DMS 273 treated with DMSO at 0.1 percent for 48 hours (cell line): Measurements from ENCODE around the gene ATP6V1C2.

ENCODE experiments used
- DNase-seq: peaks from one replicate; lab custom pipeline; 2025; lab: John Stamatoyannopoulos, UW

The ATP6V1C2 gene

GRCh38 chr2:10733566-10733925 lies 12.1 kb downstream of the ATP6V1C2 start:
- no peak for DNase-seq

- no peak for DNase-seq
Measured at GRCh38 chr2:10733980-10734379, 12.6 kb downstream of the ATP6V1C2 start.

GRCh38 chr2:10738192-10738591 lies 16.8 kb downstream of the ATP6V1C2 start:
- DNase-seq, result no peak

DNA sequence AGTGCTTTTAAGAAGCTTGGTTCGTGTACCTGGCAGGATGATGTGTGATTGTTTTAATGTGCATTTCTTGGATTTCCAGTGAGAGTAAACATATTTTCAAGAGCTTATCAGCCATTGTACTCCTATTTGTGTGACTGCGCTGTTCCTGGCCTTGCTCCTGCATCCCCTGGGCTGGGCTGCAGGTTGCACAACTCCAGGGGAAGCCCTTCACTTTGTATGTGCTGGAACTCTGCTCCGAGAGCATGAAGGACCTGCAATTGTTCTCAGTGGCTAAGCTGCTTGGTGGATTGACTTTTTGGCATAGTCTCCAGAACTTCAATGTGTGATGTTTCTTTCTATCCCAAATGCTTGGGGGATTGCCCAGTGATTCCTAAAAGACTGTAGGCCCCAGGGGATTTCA lies 18.8 kb downstream of the ATP6V1C2 start:
- DNase-seq, result no peak

DNA sequence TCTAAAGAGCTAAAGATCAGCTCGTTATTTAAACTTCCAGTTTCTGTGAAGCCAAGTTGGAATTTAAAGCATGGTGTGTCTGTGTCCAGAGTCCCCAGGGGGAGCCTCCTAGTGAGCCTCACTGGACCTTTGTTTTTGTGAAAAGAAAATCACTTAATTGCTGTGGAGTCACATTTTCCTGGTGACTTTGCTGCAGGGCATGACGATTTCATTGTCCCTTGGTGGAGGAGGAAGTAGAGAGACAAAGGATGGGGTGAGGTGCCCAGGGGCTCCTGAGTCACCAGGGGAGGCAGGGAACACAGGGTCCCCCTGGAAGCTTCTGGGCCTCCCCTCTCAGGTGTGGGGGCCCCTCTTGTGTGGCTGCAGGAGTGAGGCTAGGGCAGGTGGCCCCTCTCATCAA lies 19.7 kb downstream of the ATP6V1C2 start:
- no peak for DNase-seq

DNA sequence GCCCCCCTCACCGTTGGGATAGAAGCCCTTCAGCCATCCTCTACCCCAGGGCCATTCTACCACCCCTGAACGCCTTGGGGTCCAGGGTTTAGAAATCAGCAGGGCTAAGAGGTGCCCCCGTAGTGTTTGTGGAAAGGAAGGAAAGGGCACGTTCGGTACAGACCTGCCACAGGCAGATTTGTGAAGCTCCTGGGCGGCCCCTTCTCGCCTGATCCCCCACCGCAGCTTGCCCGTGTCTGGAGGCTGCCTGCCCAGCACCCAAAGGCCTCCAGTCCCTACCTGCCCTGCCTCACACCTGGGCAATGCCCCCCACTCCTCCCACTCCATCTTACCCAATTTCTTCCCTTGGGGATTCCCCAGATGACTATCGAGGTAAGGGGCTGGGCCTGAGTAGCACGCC lies 21.2 kb downstream of the ATP6V1C2 start:
- no peak for DNase-seq

GRCh38 chr2:10750610-10751009 lies 29.2 kb downstream of the ATP6V1C2 start:
- no peak for DNase-seq

DNA sequence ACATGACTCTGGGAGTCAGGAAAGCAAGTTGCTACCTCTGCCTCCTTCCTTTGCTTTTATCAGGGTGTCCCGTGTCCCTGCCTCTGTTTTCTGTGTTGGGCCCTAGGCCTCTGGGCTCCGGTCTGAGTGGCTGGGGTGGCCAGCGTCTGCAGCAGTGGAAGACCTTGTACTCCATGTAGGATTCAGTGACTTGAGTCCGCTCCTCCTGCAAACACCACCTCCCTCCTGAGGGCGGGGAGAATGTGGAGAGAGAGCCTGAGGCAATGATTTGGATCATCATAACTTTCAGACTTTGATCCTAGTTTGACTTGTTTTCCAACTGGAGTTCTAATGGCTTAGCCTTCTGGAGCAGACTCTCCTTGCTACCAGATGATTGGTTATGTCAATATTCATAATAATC lies 30.8 kb downstream of the ATP6V1C2 start:
- DNase-seq, result no peak

DNA sequence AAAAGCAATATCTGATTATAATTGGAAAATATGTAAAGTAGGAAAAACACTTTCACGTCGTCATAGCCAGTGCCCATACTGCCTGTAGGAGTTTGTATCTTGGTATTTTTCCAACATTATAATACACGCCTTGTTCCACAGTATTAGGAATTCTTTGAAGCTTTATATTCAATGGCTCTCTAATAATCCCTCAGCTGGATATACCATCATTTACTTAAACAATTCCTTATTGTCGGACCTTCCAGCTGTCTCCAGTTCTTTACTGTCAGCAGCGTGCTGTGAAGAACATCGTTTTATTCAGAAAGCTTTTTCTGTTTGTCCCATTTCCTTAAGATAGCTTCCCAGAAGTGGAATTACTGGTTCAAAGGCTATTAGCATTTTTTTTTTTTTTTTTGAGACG lies 31.7 kb downstream of the ATP6V1C2 start:
- DNase-seq, result no peak

- no peak for DNase-seq
Measured at GRCh38 chr2:10753876-10754275, 32.4 kb downstream of the ATP6V1C2 start.

DNA sequence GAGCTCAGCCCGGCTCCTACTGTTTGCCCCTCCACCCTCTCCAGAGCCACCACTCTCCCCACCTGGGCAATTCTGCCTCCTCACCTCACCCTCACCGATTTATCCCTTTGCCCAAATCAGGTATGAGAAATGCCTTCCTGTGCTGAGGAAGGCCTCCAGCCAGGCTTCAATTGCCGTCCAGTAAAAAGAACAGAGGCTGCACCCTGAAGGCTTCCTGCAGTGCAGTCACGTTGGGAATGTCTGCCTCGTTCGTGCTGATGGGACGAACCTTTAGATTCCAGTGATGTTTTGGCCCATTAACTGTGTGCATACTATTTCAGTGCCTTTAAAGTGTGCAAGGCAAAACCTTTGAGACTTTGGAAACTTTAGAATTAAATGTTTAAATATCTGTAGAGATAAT lies 34.2 kb downstream of the ATP6V1C2 start:
- no peak for DNase-seq

DNA sequence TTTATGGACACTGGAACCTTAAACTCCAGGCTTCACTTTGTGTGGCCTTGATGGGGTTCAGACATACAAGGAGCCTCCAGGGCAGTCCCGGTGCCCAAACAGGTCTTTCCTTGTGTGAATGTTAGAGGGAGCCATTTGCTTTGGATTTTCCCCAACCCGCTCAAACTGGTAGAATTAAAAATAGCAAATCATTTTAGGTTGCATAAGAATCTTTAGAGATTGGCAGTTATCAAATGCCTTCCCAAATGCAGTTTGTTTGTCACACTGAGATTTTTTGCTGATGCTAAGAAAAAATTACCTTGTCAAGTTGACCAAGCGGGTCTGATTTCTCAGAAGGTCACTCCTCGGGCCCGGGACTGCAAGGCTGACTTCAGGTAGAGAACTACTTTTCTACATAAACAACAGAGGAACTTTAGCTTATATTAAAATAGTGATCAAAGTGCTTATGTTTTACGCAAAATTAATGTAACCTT lies 36.4 kb downstream of the ATP6V1C2 start:
- DNase-seq, result no peak

DNA sequence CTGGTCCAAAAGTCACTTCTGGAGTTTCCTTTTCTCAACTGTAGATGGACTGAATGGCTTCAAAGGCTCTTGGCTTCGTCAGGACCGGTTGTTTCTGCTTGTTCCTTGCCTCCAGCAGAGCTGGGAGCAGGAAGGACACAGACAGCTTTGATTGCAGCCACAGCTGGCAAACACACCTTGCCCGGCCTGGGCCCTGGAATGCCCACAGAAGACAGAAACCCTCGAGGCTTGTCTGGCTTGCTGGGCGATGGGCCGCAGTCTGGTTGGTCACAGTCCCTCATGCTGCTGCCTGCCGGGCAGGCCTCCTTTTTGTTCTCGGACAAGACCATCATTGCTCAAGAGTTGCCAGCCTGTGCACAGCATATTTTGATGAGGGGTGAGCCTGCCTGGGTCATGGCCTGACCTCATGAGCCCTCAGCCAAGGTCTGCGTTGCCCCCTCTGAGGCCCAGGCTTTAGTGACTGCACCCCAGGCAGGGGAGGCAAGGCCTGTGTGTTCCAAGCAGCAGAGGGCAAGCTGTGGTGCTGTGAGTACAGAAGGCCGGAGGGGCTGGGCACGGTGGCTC lies 37.8 kb downstream of the ATP6V1C2 start:
- no peak for DNase-seq

GRCh38 chr2:10760794-10761504 lies 39.5 kb downstream of the ATP6V1C2 start:
- no peak for DNase-seq

GRCh38 chr2:10761591-10761990 lies 40.2 kb downstream of the ATP6V1C2 start:
- DNase-seq, result no peak

GRCh38 chr2:10762651-10763460 lies 41.4 kb downstream of the ATP6V1C2 start:
- no peak for DNase-seq

- no peak for DNase-seq
Measured at GRCh38 chr2:10763461-10763800, 42.0 kb downstream of the ATP6V1C2 start.

DNA sequence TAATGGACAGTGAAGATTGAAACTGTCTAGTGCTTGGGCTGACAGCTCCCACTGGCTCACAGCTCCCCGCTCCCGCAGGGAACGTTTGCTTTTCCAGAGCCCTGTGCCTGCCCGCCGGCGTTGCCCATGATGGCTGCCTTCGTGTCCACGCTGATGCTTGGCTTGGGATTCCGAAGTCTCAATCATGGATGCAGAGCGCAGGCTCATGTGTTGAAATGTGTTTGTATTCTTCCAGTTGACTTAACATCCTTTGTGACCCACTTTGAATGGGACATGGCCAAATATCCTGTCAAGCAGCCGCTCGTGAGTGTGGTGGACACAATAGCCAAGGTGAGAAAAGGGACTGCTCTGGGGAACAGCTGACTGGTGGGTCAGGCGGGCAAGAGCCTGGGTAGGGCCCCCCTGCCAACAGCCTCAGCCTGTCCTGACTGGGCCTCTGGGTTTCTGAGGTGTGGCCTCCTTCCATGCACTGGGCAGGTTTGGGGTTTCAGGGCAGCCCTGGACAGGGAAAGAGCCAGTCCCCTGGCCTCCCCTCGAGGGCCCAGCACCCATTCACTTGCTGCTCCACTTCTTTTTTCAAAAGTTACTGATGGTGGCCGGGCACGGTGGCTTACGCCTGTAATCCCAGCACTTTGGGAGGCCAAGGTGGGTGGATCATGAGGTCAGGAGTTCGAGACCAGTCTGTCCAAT lies 42.8 kb downstream of the ATP6V1C2 start:
- DNase-seq, result no peak

GRCh38 chr2:10764896-10765295 lies 43.5 kb downstream of the ATP6V1C2 start:
- DNase-seq, result no peak

DNA sequence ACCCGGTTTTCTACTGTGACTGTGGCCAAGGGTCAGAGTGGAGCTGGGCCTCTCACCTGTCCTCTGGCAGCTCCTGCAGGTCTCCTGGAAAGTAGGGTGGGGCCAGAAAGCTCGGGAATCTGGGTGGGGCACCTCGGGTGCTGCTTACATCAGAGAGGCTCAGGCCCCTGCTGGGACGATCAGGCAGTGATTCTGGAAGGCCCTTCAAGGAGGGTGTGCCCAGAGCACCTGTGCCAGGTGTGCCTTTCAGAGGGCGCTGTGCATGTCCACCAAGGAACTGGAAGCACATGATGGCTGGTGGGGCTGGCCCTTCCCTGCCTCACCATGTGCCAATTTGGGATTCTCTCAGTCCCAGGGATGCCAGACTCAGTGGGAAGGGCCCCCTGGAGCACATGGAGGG lies 44.0 kb downstream of the ATP6V1C2 start:
- DNase-seq, result no peak

GRCh38 chr2:10765914-10766313 lies 44.5 kb downstream of the ATP6V1C2 start:
- no peak for DNase-seq

GRCh38 chr2:10768063-10768507 lies 46.7 kb downstream of the ATP6V1C2 start:
- no peak for DNase-seq
